Hematopoietic multipotent progenitor cell treated with erythropoietin and hydrocortisone succinate and interleukin-3 and kit ligand, for 4 days (in vitro differentiated cells): ENCODE measurements around the gene GTSF1L.
A peak's percentile ranks its signal among the peaks of the same experiment; 100 is the strongest.

ENCODE experiments used
- DNase-seq: peaks from one replicate; pipeline ENCODE4 v3.0.0-alpha.2; 2015

GTSF1L gene

DNA sequence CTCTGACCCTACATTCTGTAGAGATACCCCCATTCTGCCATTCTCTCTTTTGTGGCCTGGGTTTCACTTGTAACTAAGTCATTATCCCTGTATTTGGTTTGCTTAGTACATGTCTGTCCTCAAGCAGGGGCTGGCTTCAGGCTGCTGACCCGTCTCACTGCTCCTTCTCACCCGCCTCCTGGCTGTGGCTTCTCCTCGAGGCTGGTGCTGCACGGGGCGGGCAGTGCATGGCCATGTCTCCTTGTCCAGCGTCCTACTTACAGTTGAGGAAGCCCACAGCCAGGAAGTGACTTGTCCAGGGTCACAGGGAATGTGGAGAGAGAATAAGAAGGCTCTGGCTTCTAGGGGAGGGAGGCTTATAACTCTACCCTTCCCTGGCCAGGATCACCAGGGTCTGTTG lies 11.3 kb downstream of the GTSF1L start:
- no peak for DNase-seq

DNA sequence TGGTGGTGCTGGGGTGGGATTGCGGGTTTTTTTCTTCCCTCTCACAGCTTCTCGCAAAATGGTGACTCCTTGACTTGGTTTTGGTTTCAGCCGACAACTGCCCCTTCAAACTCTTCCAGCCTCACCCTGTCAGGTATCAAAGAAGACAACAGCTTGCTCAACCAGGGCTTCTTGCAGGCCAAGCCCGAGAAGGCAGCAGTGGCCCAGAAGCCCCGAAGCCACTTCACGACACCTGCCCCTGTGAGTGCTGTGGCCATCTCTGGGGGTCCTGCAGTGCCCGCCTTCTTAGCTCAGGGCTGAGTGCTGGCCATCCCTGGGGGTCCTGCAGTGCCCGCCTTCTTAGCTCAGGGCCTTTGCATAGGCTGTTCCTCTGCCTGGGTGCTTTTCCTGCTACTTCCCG lies 11.8 kb downstream of the GTSF1L start:
- DNase-seq: no peak

DNA sequence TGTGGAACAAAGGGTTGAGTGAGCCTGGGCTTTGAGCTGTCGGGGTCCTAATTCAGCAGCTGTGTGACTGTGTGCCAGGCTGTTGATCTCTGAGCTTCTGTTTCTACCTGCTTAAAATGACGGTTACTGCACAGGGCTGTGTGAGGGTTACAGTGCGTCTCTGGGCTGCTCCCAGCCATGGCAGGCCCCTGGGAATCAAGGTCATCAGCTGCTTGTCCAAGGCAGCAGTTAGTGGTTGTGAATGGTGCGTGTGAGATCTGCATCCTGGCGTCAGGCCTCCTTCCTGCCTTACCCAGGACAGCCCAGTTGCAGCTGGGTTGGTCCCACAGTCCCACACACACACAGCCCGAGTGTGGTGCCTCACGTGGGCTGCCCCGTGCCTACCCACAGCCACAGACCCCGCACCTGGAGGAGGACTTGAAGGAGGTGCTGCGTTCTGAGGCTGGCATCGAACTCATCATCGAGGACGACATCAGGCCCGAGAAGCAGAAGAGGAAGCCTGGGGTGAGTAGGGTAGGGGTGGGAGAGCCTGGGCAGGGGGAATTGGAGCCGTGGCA lies 15.6 kb downstream of the GTSF1L start:
- DNase-seq: no peak

DNA sequence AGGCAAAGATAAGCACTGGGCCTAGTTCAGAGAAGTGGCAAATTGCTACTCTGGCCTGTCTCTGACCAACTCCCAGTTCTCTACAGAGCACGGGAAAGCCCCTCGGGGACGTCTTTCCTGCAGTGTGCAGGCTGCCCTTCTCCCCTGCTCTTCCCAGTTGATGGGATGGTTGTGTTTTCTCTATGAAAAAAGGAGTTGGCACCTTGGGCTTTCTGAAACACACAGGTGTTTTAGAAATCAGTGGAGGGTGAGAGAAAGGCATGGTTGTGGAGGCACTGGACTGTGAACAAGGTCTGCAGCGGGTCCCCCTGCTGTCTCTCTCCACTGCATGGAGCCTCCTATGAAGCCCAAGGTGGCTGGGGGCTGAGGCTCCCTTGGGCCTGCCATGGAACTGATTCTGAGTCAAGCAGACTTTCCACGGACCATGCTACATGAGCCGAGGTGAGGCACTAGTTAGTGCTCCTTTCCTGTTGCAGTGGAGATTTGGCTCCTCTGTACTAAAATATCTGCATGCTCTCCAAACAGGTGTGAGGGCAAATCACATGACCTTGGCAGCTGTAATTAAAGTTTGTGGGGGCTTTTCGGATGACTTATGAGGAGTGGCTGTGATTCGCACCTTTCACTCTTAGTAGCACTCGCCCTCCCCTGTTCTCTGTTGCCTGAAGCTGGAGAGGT lies 16.3 kb downstream of the GTSF1L start:
- DNase-seq: no peak

DNA sequence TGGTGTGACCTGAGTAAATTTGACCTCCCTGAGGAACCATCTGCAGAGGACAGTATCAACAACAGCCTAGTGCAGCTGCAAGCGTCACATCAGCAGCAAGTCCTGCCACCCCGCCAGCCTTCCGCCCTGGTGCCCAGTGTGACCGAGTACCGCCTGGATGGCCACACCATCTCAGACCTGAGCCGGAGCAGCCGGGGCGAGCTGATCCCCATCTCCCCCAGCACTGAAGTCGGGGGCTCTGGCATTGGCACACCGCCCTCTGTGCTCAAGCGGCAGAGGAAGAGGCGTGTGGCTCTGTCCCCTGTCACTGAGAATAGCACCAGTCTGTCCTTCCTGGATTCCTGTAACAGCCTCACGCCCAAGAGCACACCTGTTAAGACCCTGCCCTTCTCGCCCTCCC lies 24.3 kb downstream of the GTSF1L start:
- no peak for DNase-seq

DNA sequence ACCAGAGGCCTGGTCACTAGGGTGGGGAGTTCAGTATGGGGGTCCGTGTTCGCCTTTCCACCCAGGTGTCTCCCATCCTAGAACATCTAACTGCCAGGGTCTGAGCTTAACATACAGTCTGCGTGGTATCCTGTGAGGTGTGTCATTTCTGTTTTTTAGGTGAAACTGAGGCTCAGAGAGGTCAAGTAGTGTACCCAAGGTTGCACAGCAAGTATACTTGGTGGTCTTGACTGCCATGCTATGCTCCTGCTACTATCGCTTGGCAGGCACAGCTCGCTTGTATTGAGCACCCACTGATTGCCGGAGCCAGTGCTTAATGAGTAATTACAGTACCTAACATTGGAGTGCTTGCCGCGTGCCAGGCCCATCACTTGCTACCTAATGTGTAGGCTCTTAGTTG lies 26.2 kb downstream of the GTSF1L start:
- DNase-seq: no peak

DNA sequence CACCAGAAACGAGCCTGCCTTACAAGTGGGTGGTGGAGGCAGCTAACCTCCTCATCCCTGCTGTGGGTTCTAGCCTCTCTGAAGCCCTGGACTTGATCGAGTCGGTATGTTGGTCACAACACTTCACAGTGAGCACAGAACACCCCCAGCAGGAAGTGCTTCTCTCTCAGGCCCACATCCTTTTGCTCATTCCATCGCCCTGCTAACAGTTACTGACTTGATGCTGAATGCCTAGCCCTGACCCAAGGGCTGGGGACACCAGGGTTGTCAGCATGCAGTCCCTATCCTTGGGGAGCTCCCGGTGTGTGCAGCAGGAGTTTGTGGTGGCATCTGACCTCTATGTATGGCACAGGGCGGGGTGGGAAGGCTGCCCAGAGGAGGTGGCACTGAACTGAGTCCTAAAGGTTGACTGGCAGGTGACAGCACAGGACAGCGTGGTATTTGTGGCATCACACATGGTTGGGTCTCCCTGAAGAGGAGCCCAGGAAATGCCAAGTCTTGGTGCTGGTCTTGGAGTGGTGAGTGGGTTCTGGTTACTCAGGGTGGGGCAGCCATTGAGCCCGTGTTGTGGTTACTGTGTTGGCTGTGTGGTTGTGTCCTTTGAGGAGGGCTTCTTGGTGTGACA lies 26.7 kb downstream of the GTSF1L start:
- DNase-seq: no peak

DNA sequence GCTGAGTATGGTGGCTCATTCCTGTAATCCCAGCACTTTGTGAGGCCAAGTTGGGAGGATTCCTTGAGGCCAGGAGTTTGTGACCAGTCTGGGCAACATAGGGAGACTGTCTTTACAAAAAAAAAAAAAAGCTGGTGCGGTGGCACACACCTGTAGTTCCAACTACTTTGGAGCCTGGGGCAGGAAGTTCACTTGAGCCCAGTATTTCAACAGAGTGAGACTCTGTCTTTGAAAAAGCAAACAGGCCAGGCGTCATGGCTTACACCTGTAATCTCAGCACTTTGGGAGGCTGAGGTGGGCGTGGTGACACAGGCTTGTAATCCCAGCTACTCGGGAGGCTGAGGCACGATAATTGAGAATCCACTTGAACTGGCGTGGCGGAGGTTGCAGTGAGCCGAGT lies 31.2 kb downstream of the GTSF1L start:
- no peak for DNase-seq

DNA sequence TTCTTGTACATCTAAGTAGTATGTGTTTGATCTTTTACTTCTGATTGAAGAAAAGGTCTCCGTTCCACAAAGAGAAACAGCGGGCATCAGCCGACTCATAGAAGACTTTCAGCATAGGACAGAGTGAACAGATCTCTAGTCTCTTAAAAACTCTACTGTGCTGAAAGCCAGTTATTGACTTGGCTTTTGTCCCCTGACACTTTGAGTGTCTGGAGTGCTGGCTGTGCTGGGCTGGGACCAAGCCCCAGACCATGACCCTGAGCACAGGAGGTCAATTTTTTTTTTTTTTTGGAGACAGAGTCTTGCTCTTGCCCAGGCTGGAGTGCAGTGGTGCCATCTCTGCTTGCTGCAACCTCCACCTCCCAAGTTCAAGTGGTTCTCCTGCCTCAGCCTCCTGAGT lies 32.0 kb downstream of the GTSF1L start:
- DNase-seq: no peak

DNA sequence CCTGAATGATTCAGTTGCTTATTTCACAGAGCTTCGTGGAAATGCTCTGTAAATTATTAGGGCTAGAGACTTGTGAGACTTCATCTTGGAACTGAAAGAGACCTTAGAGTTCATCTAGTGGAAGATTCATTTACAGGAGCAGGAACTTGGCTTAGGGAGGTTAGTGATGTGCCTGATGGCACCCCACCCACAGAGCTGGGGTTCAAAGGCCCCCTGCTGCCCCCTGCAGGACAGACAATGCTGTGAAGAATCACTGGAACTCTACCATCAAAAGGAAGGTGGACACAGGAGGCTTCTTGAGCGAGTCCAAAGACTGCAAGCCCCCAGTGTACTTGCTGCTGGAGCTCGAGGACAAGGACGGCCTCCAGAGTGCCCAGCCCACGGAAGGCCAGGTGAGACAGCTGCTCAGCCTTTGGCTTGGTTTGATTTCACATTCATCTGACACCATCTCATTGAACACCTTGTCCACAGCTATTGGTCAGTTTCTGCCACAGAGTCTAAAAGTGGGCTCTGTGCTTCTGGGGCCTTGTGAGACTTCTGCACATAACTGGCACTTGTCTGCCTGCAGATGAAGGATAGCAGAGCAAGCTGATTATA lies 34.8 kb downstream of the GTSF1L start:
- peak; percentile 83 for DNase-seq

DNA sequence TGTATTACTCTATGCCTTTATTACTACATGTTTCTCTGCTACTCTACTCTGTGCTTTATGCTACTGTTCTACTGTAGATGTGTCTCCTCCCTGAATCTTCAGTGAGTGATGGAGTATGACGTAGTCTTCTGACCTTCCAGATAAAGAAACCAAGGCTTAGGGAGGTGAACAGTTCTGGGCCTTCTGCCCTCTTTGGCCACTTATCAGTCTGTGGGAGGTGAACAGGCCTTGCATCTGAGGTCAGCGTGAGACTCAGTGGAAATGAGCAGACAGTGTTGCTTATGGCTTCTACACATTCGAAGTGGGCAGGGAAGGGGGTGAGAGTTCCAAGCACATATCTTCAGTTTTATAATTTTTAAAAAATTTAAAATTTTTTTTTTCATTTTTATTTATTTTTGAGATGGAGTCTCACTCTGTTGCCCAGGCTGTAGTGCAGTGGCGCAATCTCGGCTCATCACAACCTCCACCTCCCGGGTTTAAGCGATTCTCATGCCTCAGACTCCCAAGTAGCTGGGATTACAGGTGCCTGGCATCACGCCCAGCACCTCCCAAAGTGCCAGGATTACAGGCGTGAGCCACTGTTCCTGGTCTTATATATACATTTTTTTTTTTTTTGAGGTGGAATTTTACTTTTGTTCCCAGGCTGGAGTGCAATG lies 35.7 kb downstream of the GTSF1L start:
- DNase-seq: peak; percentile 65

DNA sequence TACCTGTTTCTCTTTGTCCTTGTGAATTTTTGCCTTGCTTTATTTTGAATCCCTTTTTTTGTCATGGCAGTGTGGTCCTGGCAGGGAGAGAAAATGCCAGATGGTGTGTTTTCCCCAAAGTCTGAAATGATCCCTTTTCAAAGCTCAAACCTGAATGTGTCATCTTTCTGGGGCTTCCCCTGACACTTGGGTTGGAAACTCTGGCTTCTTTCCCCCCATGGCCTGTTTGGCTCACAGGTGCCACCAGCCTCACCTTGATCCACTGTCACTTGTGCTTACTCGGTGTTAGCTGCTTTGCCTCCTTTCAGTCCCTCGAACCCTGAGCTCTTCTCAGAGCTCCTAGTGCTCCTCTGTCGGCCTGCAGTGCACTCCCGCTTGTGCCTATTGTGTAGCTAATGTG lies 37.6 kb downstream of the GTSF1L start:
- DNase-seq: no peak

DNA sequence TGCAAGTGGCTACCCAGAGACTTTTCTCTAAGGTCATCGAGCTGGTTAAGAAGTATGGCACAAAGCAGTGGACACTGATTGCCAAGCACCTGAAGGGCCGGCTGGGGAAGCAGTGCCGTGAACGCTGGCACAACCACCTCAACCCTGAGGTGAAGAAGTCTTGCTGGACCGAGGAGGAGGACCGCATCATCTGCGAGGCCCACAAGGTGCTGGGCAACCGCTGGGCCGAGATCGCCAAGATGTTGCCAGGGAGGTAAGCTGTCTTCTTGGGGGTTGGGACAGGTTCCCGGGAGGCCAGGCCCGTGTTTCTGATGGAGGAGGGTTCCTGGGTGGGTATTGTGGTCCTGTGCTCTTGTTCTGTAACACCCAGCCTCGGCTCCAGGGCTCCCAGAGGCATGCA lies 40.0 kb downstream of the GTSF1L start:
- no peak for DNase-seq

DNA sequence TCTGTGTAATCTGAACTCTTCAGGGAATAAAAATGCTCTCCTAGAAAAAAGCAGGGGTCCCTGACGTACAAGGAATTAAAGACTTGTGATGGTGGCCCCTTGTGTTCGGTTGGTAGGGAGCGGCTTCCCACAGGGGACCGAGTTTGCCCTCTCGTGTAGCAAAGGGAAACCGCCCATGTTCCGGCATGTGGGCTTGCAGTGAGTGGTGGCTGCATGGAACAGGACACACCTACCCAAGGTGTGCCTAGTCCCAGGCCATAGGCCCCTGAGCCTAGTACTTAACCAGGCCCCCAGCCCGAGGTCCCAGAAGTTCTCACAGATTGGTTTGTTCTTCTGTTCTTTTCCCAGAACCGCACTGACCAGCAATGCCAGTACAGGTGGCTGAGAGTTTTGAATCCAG lies 44.4 kb downstream of the GTSF1L start:
- no peak for DNase-seq

DNA sequence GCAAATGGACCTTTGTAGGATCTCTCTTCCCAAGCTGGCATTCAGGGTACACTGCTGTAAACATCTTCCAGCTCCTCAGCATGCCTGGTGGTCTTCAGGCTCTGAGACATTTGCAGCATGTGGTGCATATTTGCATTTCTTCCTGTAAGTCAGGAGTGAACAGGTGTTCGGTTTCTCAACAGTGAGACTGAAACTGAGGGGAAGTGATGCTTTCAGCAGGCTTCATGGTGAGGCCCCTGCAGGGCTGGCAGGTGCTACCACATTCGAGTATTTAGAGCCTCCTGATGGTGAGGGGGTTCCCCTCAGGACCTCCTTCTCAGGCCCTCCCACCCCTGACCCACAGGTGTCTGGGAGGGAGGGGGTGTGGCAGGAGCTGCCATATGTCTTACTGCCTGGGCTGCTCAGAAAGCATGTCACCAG lies 44.8 kb downstream of the GTSF1L start:
- DNase-seq: no peak

DNA sequence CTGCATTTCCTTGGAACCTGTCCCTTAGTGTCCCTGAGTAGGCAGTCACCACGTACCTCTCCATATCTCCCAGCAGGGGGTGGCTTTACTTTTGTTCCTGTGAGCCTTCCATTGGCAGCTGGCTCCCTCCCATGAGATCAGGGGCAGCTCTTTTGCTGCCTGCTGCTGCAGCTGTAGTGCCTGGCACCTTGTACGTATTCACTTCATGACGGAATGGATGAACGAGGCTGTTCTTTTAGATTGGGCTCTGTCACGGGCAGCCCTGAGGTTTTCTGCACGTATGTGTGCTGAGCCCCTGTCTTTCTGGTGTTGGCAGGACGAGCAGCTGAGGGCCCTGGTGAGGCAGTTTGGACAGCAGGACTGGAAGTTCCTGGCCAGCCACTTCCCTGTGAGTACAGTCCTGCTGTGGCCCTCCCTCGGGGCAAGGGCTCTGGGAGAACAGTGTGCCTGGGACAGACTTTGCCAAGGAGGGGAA lies 45.3 kb downstream of the GTSF1L start:
- DNase-seq: peak; percentile 46

DNA sequence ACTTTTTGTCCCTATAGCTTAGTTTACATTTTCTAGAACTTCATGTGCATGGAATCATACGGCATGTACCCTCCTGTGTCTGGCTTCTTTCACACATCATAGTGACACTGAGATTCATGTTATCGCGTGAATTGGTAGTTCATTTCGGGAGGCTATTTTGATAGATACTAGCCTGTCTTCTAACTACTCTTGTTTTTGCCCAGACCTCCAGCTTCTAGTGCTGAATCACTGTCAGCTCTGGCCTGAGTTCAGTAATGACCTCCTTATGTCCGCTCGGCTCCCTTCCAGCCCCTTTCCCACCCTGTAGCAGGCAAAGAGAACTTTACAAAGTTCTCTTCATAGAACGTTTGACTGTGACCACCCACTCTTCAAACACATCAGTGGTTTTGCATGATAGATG lies 45.8 kb downstream of the GTSF1L start:
- no peak for DNase-seq

DNA sequence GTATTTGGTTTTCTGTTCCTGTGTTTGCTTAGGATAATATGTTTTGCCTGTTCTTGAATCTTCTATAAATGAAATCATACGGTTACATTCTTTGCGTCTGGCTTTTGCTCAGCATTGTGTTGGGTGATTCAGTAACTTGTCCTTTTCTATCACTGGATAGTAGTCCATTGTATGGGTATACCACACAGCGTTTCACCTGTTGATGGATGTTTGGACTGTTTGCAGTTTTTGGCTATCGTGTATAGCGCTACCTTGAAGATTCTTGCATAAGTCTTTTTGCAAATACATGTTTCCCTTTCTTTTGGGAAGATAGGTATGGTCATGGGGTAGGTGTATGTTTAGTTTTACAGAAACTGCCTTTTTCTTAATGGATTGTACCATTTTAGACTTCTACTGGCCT lies 50.4 kb downstream of the GTSF1L start:
- DNase-seq: no peak
